VCaP (cell line): ENCODE measurements around the gene SPINT2.

Experiments used
- H3K27ac ChIP-seq: fragments of 450-650 bp; 2 replicates; pipeline ENCODE4 v1.5.1; 2017
- TF ChIP-seq, protein P1 (sequence below): fragments of 450-650 bp; conservative IDR thresholded peaks from 2 replicates; pipeline ENCODE4 v1.5.1; 2017; ENCODE audit warnings: mild to moderate bottlenecking, moderate library complexity

Gene SPINT2

DNA sequence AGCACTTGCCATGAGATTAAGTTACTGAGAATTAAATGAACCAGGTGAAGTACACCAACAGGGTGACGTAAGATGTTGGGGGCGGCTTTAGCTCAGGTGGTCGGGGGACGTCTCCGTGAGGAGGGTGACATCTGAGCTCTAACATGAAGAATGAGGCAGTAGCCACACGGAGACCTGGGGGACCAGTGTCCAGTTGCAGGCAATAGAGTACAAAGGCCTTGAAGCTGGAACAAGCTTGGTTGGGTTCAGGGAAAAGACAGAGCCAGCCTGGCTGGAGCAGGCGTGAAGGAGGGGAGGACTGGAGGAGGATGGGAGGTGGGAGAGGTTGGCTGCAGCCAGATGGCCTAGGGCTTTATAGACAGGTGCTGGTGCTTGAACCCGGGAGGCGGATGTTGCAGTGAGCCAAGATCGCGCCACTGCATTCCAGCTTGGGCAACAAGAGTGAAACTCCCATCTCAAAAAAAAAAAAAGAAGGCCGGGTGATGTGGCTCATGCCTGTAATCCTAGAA lies 1.6 kb downstream of the SPINT2 start:
- peak overlapping the region; percentile 98 for H3K27ac ChIP-seq
- TF ChIP-seq, protein P1, sequence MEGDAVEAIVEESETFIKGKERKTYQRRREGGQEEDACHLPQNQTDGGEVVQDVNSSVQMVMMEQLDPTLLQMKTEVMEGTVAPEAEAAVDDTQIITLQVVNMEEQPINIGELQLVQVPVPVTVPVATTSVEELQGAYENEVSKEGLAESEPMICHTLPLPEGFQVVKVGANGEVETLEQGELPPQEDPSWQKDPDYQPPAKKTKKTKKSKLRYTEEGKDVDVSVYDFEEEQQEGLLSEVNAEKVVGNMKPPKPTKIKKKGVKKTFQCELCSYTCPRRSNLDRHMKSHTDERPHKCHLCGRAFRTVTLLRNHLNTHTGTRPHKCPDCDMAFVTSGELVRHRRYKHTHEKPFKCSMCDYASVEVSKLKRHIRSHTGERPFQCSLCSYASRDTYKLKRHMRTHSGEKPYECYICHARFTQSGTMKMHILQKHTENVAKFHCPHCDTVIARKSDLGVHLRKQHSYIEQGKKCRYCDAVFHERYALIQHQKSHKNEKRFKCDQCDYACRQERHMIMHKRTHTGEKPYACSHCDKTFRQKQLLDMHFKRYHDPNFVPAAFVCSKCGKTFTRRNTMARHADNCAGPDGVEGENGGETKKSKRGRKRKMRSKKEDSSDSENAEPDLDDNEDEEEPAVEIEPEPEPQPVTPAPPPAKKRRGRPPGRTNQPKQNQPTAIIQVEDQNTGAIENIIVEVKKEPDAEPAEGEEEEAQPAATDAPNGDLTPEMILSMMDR = no peak

DNA sequence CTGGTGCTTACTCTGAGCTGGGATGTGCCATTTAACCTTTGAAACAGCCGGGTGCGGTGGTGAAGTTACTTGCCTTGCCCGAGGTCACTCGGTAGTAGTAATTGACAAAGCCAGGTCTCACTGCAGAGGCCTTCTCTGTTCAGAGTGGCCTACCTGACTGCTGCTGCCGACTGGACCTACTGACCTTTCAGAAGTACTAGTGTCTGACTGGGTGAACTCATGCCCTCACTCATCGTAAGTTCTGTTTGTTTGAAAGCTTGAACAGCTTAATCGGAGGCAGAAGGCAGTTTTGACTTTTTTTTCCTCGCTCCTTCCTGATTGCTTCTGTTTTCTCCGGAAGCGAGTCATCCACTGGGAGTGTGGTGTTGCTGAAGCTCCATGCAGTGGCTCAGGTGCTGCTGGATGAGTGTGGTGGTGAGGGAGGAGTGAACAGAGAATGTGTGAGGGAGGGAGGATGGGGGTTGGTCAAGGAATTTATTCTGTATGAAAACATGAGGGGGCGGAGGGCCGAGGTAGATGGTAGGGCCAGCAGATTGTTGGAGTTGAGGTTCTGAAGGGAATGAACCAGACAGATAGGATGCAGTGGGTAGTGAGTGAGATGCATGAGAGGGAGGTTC lies 2.7 kb downstream of the SPINT2 start:
- peak overlapping the region; percentile 98 for H3K27ac ChIP-seq
- TF ChIP-seq, protein P1 = no peak

DNA sequence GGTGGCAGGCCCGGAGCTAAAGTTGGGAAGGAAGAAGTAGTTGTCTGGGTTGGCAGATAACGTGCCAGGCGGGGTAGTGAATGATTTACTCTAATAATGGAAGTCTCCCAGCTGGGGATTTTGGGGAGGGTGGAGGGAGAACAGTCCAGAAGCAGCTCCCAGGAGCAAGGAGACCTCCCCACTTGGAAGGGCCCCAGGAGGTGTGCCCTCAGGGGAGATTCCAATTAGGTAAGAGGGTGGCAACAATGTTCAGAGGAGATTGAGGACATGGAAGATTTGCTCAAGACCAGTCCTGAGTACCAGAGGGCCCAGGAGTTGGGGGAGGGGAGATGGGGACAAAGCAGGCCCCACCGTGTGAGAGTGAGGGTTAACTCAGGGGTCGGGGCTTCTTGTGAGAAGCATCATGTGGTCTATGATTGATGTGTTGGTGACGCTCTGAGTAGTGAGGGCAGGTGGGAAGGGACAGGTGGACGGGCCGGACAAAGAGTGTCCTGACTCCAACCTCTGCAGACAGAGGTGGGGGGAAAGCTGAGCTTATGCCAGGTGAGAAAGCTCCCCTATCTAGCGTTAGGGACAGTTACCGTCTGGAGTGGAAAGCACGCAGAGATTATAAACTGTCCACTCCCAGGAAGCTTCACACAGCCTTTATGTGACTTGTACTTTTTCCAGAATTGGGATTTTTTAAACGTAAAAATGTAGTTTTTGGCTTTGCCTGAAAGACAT lies 3.5 kb downstream of the SPINT2 start:
- TF ChIP-seq, protein P1 = no peak
- H3K27ac ChIP-seq = peak overlapping the region; percentile 98

DNA sequence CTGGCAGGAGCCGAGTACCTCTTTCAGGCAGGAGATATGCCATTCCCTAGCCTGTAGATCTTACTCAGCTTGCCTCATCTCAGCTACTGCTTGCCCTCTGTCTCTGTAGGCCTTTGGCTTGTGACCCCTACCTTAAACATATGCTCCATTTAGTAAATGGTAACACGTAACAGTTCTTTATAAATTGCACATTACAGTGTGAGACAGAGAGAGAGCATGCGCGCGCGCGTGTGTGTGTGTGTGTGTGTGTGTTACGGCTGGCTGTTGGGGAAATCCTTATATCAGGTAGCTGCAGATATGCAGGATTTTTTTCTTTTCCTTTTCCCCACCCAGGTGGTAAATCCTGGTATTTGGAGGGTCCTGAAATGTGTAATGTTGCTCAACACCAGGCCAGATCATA lies 4.2 kb downstream of the SPINT2 start:
- TF ChIP-seq, protein P1 = no peak
- H3K27ac ChIP-seq = peak overlapping the region; percentile 98

DNA sequence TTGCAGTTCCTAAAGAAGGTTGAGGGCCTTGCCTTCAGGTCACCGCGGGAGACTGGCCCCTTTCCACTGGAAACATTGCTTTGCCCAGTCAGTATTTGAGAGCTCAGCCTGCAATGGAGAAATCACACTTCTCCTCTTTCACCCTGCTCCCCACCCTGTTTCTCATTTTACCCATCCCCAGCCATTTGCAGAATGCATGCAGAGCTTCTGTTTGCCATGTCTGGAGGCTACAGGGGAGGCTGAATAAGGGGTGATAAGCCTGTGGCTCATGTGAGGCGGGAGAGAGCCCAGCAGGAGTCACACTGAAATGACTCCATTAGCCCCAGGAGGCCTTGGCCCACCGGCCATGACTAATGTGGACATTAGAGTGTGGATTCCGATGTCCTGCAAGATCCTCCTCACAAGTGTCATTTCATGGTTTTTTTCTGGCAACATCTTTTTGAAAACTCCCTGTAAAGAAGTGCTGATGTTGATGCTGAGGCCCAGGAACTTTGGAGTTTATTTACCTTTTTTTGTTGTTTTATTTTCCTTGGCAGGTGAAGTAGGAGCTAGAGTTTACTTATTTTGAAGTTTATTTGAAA lies 6.3 kb downstream of the SPINT2 start:
- H3K27ac ChIP-seq = peak overlapping the region; percentile 74

DNA sequence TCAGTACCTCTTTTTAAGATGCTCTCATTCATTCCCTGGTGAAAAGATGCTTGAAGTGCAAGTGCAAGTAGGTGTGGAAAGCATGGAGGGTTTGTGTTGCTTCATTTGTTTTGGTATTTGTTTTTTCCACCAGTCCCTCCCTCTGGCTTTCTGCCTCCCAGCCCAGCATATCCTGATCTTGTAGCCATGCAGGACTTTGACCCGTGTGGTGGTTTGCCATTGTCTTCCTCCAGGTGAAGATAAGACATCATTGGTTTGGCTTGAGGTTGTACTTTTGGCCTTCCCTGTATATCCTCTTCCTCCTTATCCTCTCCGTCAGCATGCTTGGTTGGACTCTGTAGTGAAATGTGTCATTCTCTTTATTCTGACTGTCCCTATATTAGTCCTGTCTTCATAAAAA lies 9.1 kb downstream of the SPINT2 start:
- TF ChIP-seq, protein P1 = no peak
- peak overlapping the region; percentile 74 for H3K27ac ChIP-seq

More for the DNA sequence above, 6.3 kb downstream of the SPINT2 start:
- TF ChIP-seq, protein P1 = no peak

DNA sequence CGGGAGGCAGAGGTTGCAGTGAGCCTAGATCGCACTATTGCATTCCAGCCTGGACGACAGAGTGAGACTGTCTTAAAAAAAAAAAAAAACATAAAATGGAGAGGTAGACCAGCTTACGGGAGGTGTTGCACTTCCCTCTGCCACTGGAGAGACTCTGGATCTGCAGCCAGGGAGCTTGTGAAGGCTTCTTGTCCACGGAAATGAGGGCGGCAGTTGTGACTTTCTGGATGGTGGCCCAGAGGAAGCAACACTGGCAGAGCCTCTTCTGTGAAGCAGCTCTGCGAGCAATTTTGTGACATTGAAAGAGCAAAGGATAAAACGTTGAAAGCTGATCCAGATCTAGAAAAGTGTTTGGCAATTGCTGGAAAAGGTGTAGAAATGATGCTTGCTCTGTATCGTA lies 10.4 kb downstream of the SPINT2 start:
- TF ChIP-seq, protein P1 = no peak

More for the DNA sequence above, 10.4 kb downstream of the SPINT2 start:
- H3K27ac ChIP-seq = peak overlapping the region; percentile 74
